ENCODE results near the gene FAM89A.

Gene FAM89A

DNA sequence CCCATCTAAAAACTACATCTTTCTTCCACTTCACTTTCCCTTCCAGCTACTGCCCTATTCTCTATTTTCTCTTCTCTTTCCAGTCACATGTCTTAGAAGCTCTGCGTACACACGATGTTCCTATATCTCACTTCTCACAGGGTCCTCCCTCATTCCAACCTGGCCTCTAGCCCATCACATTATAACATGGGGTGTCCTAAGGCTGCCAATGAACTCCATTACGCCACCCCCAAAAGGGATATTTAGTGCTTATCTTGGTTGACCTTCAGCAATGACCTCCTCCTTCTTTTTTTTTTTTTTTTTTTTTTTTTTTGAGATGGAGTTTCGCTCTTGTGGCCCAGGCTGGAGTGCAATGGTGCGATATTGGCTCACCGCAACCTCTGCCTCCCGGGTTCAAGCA, 38.2 kb upstream of the FAM89A start:
- TF ChIP-seq, protein P1, sequence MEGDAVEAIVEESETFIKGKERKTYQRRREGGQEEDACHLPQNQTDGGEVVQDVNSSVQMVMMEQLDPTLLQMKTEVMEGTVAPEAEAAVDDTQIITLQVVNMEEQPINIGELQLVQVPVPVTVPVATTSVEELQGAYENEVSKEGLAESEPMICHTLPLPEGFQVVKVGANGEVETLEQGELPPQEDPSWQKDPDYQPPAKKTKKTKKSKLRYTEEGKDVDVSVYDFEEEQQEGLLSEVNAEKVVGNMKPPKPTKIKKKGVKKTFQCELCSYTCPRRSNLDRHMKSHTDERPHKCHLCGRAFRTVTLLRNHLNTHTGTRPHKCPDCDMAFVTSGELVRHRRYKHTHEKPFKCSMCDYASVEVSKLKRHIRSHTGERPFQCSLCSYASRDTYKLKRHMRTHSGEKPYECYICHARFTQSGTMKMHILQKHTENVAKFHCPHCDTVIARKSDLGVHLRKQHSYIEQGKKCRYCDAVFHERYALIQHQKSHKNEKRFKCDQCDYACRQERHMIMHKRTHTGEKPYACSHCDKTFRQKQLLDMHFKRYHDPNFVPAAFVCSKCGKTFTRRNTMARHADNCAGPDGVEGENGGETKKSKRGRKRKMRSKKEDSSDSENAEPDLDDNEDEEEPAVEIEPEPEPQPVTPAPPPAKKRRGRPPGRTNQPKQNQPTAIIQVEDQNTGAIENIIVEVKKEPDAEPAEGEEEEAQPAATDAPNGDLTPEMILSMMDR (IDR thresholded peaks at IDR 0.05; ENCODE audit: low read depth, low read length, poor library complexity, severe bottlenecking): no peak
- no peak for TF ChIP-seq EZH2phosphoT487 (IDR thresholded peaks at IDR 0.05; ENCODE audit: borderline replicate concordance, low read length)
- no peak overlapping the region for H3K4me3 ChIP-seq (ENCODE audit: low read length)

DNA sequence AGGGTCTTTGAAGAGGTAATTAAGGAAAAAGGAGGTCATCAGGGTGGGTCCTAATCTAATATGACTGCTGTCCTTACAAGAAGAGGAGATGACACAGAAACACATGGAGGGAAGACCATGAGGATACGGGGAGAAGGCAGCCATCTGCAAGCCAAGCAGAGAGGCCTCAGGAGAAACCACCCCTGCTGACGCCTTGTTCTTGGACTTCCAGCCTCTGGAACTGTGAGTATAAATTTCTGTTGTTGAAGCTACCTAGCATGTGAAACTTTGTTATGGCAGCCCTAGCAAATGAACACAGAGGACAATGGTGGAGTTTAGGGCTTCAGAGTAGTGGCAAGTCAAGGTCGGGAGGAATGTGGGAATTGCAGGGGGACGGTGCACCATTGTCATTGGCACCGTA, 36.7 kb upstream of the FAM89A start:
- Histone ChIP-seq H3K27ac (ENCODE audit: low read depth, low read length) (no peak overlapping the region), H3F3A (ENCODE audit: control insufficient read depth, insufficient read depth) (no peaks in the 10 kb centered on the region), H3K27me3 (ENCODE audit: control insufficient read depth, low read length) (no peaks in the 10 kb centered on the region; the same call in 1 of the 2 replicates), H3K4me2 (ENCODE audit: low read length) (no peak overlapping the region), H3K79me2 (ENCODE audit: control insufficient read depth, low read length) (no peaks in the 10 kb centered on the region), H3K4me3 (ENCODE audit: low read length) (no peak overlapping the region), H3K4me1 (ENCODE audit: control insufficient read depth, low read length) (no peaks in the 10 kb centered on the region), H3K9me2 (replicated peaks; ENCODE audit: control insufficient read depth, low read length) (no peaks in the 10 kb centered on the region), H4K20me1 (ENCODE audit: control insufficient read depth, insufficient read depth, low read depth, low read length) (no peaks in the 10 kb centered on the region), H3K9me3 (ENCODE audit: control insufficient read depth, insufficient read depth, low read length) (no peaks in the 10 kb centered on the region), H3K36me3 (ENCODE audit: control insufficient read depth, low read length) (no peaks in the 10 kb centered on the region)
- TF ChIP-seq, protein P1 (IDR thresholded peaks at IDR 0.05; ENCODE audit: low read depth, low read length, poor library complexity, severe bottlenecking): no peak
- TF ChIP-seq EZH2phosphoT487 (IDR thresholded peaks at IDR 0.05; ENCODE audit: borderline replicate concordance, low read length): no peak

More for the DNA sequence above, 38.2 kb upstream of the FAM89A start:
- Histone ChIP-seq H3K4me1 (ENCODE audit: control insufficient read depth, low read length) (no peaks in the 10 kb centered on the region), H3K9me2 (replicated peaks; ENCODE audit: control insufficient read depth, low read length) (no peaks in the 10 kb centered on the region), H3K4me2 (ENCODE audit: low read length) (no peak overlapping the region), H4K20me1 (ENCODE audit: control insufficient read depth, insufficient read depth, low read depth, low read length) (no peaks in the 10 kb centered on the region), H3K27me3 (ENCODE audit: control insufficient read depth, low read length) (no peaks in the 10 kb centered on the region; the same call in 1 of the 2 replicates), H3K36me3 (ENCODE audit: control insufficient read depth, low read length) (no peaks in the 10 kb centered on the region), H3K79me2 (ENCODE audit: control insufficient read depth, low read length) (no peaks in the 10 kb centered on the region), H3F3A (ENCODE audit: control insufficient read depth, insufficient read depth) (no peaks in the 10 kb centered on the region), H3K9me3 (ENCODE audit: control insufficient read depth, insufficient read depth, low read length) (no peaks in the 10 kb centered on the region), H3K27ac (ENCODE audit: low read depth, low read length) (no peak overlapping the region)

DNA sequence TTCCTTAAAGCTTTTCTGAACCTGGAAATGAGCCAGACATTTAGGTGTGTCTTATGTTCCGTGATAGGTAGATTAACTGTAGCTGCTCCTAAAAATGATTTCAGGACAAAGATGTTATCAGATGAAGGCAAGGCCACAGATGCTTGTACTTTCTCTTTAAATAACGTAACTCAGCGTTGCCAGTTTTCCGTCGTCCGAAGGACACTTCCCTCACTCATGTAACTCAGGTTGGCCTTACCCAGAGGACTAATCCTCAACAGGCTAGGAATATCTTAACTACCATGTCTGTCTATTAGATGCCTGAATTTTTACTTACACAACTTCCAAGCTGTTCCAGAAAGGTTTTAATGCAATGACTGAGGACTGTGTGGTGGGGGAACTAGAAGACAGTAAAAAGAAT, 35.4 kb upstream of the FAM89A start:
- H3K36me3 ChIP-seq (ENCODE audit: control insufficient read depth, low read length): no peaks in the 10 kb centered on the region
- TF ChIP-seq, protein P1 (IDR thresholded peaks at IDR 0.05; ENCODE audit: low read depth, low read length, poor library complexity, severe bottlenecking): no peak
- TF ChIP-seq EZH2phosphoT487 (IDR thresholded peaks at IDR 0.05; ENCODE audit: borderline replicate concordance, low read length): no peak
- H3K4me3 ChIP-seq (ENCODE audit: low read length): no peak overlapping the region
- H3K9me2 ChIP-seq (replicated peaks; ENCODE audit: control insufficient read depth, low read length): no peaks in the 10 kb centered on the region
- no peaks in the 10 kb centered on the region for H3K79me2 ChIP-seq (ENCODE audit: control insufficient read depth, low read length)
- H3K9me3 ChIP-seq (ENCODE audit: control insufficient read depth, insufficient read depth, low read length): no peaks in the 10 kb centered on the region
- H3K4me1 ChIP-seq (ENCODE audit: control insufficient read depth, low read length): no peaks in the 10 kb centered on the region
- H3K4me2 ChIP-seq (ENCODE audit: low read length): no peak overlapping the region
- no peaks in the 10 kb centered on the region; the same call in 1 of the 2 replicates for H3K27me3 ChIP-seq (ENCODE audit: control insufficient read depth, low read length)
- no peaks in the 10 kb centered on the region for H3F3A ChIP-seq (ENCODE audit: control insufficient read depth, insufficient read depth)
- H4K20me1 ChIP-seq (ENCODE audit: control insufficient read depth, insufficient read depth, low read depth, low read length): no peaks in the 10 kb centered on the region
- no peak overlapping the region for H3K27ac ChIP-seq (ENCODE audit: low read depth, low read length)

All from DOHH2 (cell line).